BLaER1 treated with 17β-estradiol and CSF1 and Interleukin-3, amounts not matched to agents 10 nM and 100 nM (cell line): ENCODE results near the gene FRMD5.

ENCODE experiments used
- H3K27ac ChIP-seq, 11 experiments: shearing (Covaris generic); formaldehyde crosslinking; 2 replicates each; pipeline ENCODE4 v1.8.1; 2022
- H3K27me3 ChIP-seq, 11 experiments: shearing (Covaris generic); formaldehyde crosslinking; 2 replicates each; pipeline ENCODE4 v1.8.1; 2022
- H3K36me3 ChIP-seq, 11 experiments: shearing (Covaris generic); formaldehyde crosslinking; 2 replicates each; pipeline ENCODE4 v1.8.1; 2022
- H3K4me1 ChIP-seq, 10 experiments: shearing (Covaris generic); formaldehyde crosslinking; 2 replicates each; pipeline ENCODE4 v1.8.1; 2022
- H3K4me2 ChIP-seq, 11 experiments: shearing (Covaris generic); formaldehyde crosslinking; 2 replicates each; pipeline ENCODE4 v1.8.1; 2022
- H3K4me3 ChIP-seq, 10 experiments: shearing (Covaris generic); formaldehyde crosslinking; 2 replicates each; pipeline ENCODE4 v1.8.1; 2022
- H3K9ac ChIP-seq, 11 experiments: shearing (Covaris generic); formaldehyde crosslinking; 2 replicates each; pipeline ENCODE4 v1.8.1; 2022
- H3K9me3 ChIP-seq, 11 experiments: shearing (Covaris generic); formaldehyde crosslinking; replicated peaks in 1 of 11; 2 replicates each; pipeline ENCODE4 v1.8.1; 2022
- H4K20me1 ChIP-seq, 11 experiments: shearing (Covaris generic); formaldehyde crosslinking; 2 replicates each; pipeline ENCODE4 v1.8.1; 2022
- Cebpa-rat ChIP-seq, 11 experiments: shearing (Covaris generic); IDR thresholded peaks; 2 replicates each; pipeline ENCODE4 v1.8.1; 2022

The FRMD5 gene

GRCh38 chr15:43934480-43934879 lies 260.6 kb downstream of the FRMD5 start:
- no peak for TF ChIP-seq Cebpa-rat (IDR thresholded peaks at IDR 0.05)
- no peaks in the 10 kb centered on the region for H3K27me3 ChIP-seq
- H4K20me1 ChIP-seq: no peaks in the 10 kb centered on the region
- 0 out of 22 replicates have a peak overlapping the region, but pooled peaks of 1 of the 11 experiments have one; percentile 3 for H3K4me2 ChIP-seq
- H3K36me3 ChIP-seq: no peaks in the 10 kb centered on the region
- no peak overlapping the region for H3K9ac ChIP-seq
- H3K9me3 ChIP-seq: no peaks in the 10 kb centered on the region
- peaks cover 0 to 16% (median 13%) of the 10 kb centered on the region in 10 experiments; a peak in 15 of 20 replicates for H3K4me1 ChIP-seq
- no peak overlapping the region for H3K4me3 ChIP-seq
- H3K27ac ChIP-seq: no peak overlapping the region

GRCh38 chr15:43932907-43933306 lies 262.2 kb downstream of the FRMD5 start:
- peak overlapping the region in 8 of 11 experiments; percentile 50 to 71 (median 56); a peak in 16 of 22 replicates for H3K4me2 ChIP-seq
- no peak overlapping the region for H3K9ac ChIP-seq
- peaks cover 0 to 16% (median 13%) of the 10 kb centered on the region in 10 experiments; a peak in 15 of 20 replicates for H3K4me1 ChIP-seq
- no peaks in the 10 kb centered on the region for H3K27me3 ChIP-seq
- no peak overlapping the region for H3K4me3 ChIP-seq
- H3K36me3 ChIP-seq: no peaks in the 10 kb centered on the region
- TF ChIP-seq Cebpa-rat (IDR thresholded peaks at IDR 0.05): no peak
- H3K27ac ChIP-seq: peak overlapping the region in 2 of 11 experiments; percentile 0 to 27; a peak in 1 of 22 replicates
- H4K20me1 ChIP-seq: no peaks in the 10 kb centered on the region
- no peaks in the 10 kb centered on the region for H3K9me3 ChIP-seq

- H3K4me2 ChIP-seq: peak overlapping the region in 5 of 11 experiments; percentile 55 to 71 (median 62); a peak in 6 of 22 replicates
- H3K4me3 ChIP-seq: no peak overlapping the region
- no peak for TF ChIP-seq Cebpa-rat (IDR thresholded peaks at IDR 0.05)
Observed at GRCh38 chr15:43931790-43932435, 263.2 kb downstream of the FRMD5 start.

GRCh38 chr15:43931119-43931518 lies 264.0 kb downstream of the FRMD5 start:
- Histone ChIP-seq H3K27me3 (no peaks in the 10 kb centered on the region), H4K20me1 (no peaks in the 10 kb centered on the region), H3K4me3 (no peak overlapping the region), H3K9ac (no peak overlapping the region), H3K4me1 (peaks cover 0 to 16% (median 13%) of the 10 kb centered on the region in 10 experiments; a peak in 15 of 20 replicates), H3K9me3 (no peaks in the 10 kb centered on the region), H3K27ac (no peak overlapping the region), H3K4me2 (no peak overlapping the region), H3K36me3 (no peaks in the 10 kb centered on the region)
- no peak for TF ChIP-seq Cebpa-rat (IDR thresholded peaks at IDR 0.05)

More at GRCh38 chr15:43931790-43932435, 263.2 kb downstream of the FRMD5 start:
- H4K20me1 ChIP-seq: no peaks in the 10 kb centered on the region
- no peak overlapping the region for H3K27ac ChIP-seq
- no peaks in the 10 kb centered on the region for H3K27me3 ChIP-seq
- no peak overlapping the region for H3K9ac ChIP-seq
- H3K9me3 ChIP-seq: no peaks in the 10 kb centered on the region
- H3K4me1 ChIP-seq: peaks cover 0 to 16% (median 13%) of the 10 kb centered on the region in 10 experiments; a peak in 15 of 20 replicates
- H3K36me3 ChIP-seq: no peaks in the 10 kb centered on the region

- no peak overlapping the region for H3K4me2 ChIP-seq
- peaks cover 0 to 16% (median 13%) of the 10 kb centered on the region in 10 experiments; a peak in 15 of 20 replicates for H3K4me1 ChIP-seq
- no peak overlapping the region for H3K27ac ChIP-seq
- no peaks in the 10 kb centered on the region for H4K20me1 ChIP-seq
- no peak overlapping the region for H3K4me3 ChIP-seq
- no peak overlapping the region for H3K9ac ChIP-seq
- no peaks in the 10 kb centered on the region for H3K9me3 ChIP-seq
- no peaks in the 10 kb centered on the region for H3K27me3 ChIP-seq
- no peak for TF ChIP-seq Cebpa-rat (IDR thresholded peaks at IDR 0.05)
- no peaks in the 10 kb centered on the region for H3K36me3 ChIP-seq
Observed at GRCh38 chr15:43930556-43930955, 264.5 kb downstream of the FRMD5 start.

GRCh38 chr15:43930079-43930478 lies 265.0 kb downstream of the FRMD5 start:
- Histone ChIP-seq H4K20me1 (no peaks in the 10 kb centered on the region), H3K36me3 (no peaks in the 10 kb centered on the region), H3K4me1 (peaks cover 0 to 16% (median 13%) of the 10 kb centered on the region in 10 experiments; a peak in 15 of 20 replicates), H3K27me3 (no peaks in the 10 kb centered on the region), H3K4me3 (no peak overlapping the region), H3K27ac (no peak overlapping the region), H3K4me2 (no peak overlapping the region), H3K9me3 (no peaks in the 10 kb centered on the region), H3K9ac (no peak overlapping the region)
- TF ChIP-seq Cebpa-rat (IDR thresholded peaks at IDR 0.05): no peak

GRCh38 chr15:43928152-43928551 lies 266.9 kb downstream of the FRMD5 start:
- Histone ChIP-seq H3K4me2 (no peak overlapping the region), H4K20me1 (no peaks in the 10 kb centered on the region), H3K4me3 (no peak overlapping the region), H3K36me3 (no peaks in the 10 kb centered on the region), H3K9me3 (no peaks in the 10 kb centered on the region), H3K9ac (no peak overlapping the region), H3K27ac (no peak overlapping the region), H3K27me3 (no peaks in the 10 kb centered on the region), H3K4me1 (peaks cover 0 to 13% (median 11%) of the 10 kb centered on the region in 10 experiments; a peak in 15 of 20 replicates)
- TF ChIP-seq Cebpa-rat (IDR thresholded peaks at IDR 0.05): no peak

GRCh38 chr15:43927203-43927602 lies 267.9 kb downstream of the FRMD5 start:
- no peaks in the 10 kb centered on the region for H3K27me3 ChIP-seq
- peaks cover 0 to 4% (median 2%) of the 10 kb centered on the region in 10 experiments; a peak in 9 of 20 replicates for H3K4me1 ChIP-seq
- no peak overlapping the region for H3K4me2 ChIP-seq
- no peaks in the 10 kb centered on the region for H3K9me3 ChIP-seq
- TF ChIP-seq Cebpa-rat (IDR thresholded peaks at IDR 0.05): no peak
- H4K20me1 ChIP-seq: no peaks in the 10 kb centered on the region
- H3K4me3 ChIP-seq: no peak overlapping the region
- H3K9ac ChIP-seq: no peak overlapping the region
- no peak overlapping the region for H3K27ac ChIP-seq
- no peaks in the 10 kb centered on the region for H3K36me3 ChIP-seq

- H3K4me2 ChIP-seq: no peak overlapping the region
- H3K36me3 ChIP-seq: no peaks in the 10 kb centered on the region
- no peaks in the 10 kb centered on the region for H3K9me3 ChIP-seq
- TF ChIP-seq Cebpa-rat (IDR thresholded peaks at IDR 0.05): no peak
- no peaks in the 10 kb centered on the region for H3K27me3 ChIP-seq
- no peak overlapping the region for H3K4me3 ChIP-seq
- no peaks in the 10 kb centered on the region for H4K20me1 ChIP-seq
- no peak overlapping the region for H3K9ac ChIP-seq
- H3K4me1 ChIP-seq: no peaks in the 10 kb centered on the region
- no peak overlapping the region for H3K27ac ChIP-seq
Observed at GRCh38 chr15:43923553-43923952, 271.5 kb downstream of the FRMD5 start.

GRCh38 chr15:43922021-43922420 lies 273.1 kb downstream of the FRMD5 start:
- no peak overlapping the region for H3K9ac ChIP-seq

More at GRCh38 chr15:43922021-43922420, 273.1 kb downstream of the FRMD5 start:
- H3K36me3 ChIP-seq: no peaks in the 10 kb centered on the region
- H4K20me1 ChIP-seq: no peaks in the 10 kb centered on the region
- no peaks in the 10 kb centered on the region for H3K27me3 ChIP-seq
- no peak overlapping the region for H3K27ac ChIP-seq
- no peak overlapping the region for H3K4me2 ChIP-seq
- H3K9me3 ChIP-seq: no peaks in the 10 kb centered on the region
- H3K4me3 ChIP-seq: no peak overlapping the region
- no peak for TF ChIP-seq Cebpa-rat (IDR thresholded peaks at IDR 0.05)
- H3K4me1 ChIP-seq: peaks cover 0 to 4% (median 0%) of the 10 kb centered on the region in 10 experiments; a peak in 1 of 20 replicates
